ENCODE results near the gene MAP6. TPM values are rescaled to one million over a fixed set of nuclear protein-coding genes. Genes with fewer than 3 reads are reported as not detected.

The MAP6 gene
- total RNA-seq, 2 experiments from 2014 or later, result not detected

DNA sequence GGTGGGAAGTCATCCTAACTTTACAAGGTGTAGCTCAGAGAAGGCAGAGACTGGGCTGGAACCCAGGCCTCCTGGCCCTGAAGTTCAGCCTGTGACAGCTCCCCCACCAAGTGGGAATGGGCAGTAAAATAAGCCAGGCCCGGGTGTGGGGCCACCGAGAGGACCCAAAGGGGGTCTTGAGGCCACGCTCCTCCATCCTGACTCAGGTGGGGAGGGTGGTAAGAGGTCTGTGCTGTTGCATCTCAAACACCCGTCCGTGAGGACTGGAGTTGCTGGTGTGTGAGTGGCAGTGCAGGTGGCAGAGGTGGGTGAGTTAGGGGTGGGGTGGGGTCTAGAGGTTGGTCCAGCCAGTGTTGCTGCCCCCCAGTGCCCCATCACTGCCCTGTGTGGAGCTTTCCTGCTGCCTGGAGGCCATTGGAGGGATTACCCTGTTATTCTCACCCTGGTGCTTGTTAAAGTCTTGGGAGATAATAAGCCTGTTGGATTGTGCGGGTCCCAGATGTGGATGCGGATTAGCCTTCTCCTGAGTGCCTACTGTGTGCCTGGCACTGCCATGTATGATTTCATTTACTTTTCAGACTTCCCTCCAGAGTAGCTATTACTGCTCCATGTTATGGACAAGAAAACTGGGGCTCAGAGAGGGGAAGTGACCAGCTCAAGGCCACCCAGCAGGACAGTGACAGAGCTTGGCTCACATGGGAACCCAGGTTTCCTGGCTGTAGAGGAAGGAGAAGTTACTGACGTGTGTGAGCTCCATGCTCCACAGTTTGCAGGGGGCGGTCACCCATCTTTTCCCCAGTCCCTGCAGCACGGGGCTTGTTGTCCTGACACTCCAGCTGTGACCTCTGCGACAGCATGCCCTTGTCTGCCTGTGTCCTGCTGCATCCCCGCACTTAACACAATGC, 93.9 kb downstream of the MAP6 start:
- H3K27ac Mint-ChIP-seq, result no peak overlapping the region
- H3K9me3 Mint-ChIP-seq (ENCODE audit: insufficient read depth), result no peaks in the 10 kb centered on the region
- no peak overlapping the region for H3K4me3 Mint-ChIP-seq
- no peaks in the 10 kb centered on the region for H3K27me3 Mint-ChIP-seq (ENCODE audit: low read depth)
- POLR2A ChIA-PET, result interaction anchor here (0.9 kb wide), 1 partner anchor 12 kb away, joined by 3 read pairs; no protein-coding TSS in a partner anchor
- H3K4me1 Mint-ChIP-seq (ENCODE audit: low read depth), result peaks cover 14% of the 10 kb centered on the region
- ATAC-seq, result no peak
- CTCF ChIA-PET, result interaction anchor here (0.7 to 1.9 kb wide), 8 partner anchors 9 to 131 kb away, joined by 3 to 18 read pairs (median 4); no protein-coding TSS in a partner anchor
- peaks cover 2% of the 10 kb centered on the region for H3K36me3 Mint-ChIP-seq (ENCODE audit: low read depth)
- no peak for DNase-seq

DNA sequence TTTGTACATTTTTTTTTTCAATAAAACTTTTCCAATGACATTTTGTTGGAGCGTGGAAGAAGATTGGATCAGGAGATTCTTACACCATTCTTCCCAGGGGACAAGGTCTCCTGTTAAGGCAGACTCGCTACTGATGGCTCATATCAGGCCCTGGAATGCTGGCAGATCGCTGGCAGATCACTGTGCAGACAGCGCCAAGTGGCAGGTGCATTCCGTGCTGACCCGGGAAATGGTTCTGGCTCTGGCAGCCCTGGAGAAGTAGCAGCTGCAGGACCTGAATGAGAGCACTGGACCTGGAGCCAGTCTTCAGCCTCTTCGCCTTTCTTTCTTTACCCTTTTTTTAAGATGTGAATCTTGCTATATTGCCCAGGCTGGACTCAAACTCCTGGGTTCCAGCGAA, 96.1 kb downstream of the MAP6 start:
- CTCF ChIA-PET, result no interaction called here
- DNase-seq (no peak), ATAC-seq (no peak)
- Mint-ChIP-seq H3K4me3 (no peak overlapping the region), H3K9me3 (ENCODE audit: insufficient read depth) (no peaks in the 10 kb centered on the region), H3K27ac (no peak overlapping the region), H3K4me1 (ENCODE audit: low read depth) (peaks cover 9% of the 10 kb centered on the region), H3K36me3 (ENCODE audit: low read depth) (peaks cover 11% of the 10 kb centered on the region), H3K27me3 (ENCODE audit: low read depth) (no peaks in the 10 kb centered on the region)
- POLR2A ChIA-PET, result no interaction called here

DNA sequence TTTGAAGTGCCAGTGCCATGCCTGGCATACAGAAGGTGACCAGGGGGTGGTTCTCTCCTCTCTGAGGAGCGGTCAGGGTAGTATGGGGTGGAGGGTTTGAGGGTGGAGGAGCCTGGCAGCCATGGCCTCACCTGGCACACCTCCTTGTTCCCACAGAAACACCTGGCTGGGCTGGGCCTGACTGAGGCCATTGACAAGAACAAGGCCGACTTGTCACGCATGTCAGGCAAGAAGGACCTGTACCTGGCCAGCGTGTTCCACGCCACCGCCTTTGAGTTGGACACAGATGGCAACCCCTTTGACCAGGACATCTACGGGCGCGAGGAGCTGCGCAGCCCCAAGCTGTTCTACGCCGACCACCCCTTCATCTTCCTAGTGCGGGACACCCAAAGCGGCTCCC, 97.2 kb downstream of the MAP6 start:
- peaks cover 11% of the 10 kb centered on the region for H3K4me1 Mint-ChIP-seq (ENCODE audit: low read depth)
- DNase-seq (no peak), ATAC-seq (no peak)
- POLR2A ChIA-PET, result interaction anchor here (0.9 kb wide), 1 partner anchor 44 kb away, joined by 3 read pairs; no protein-coding TSS in a partner anchor
- no peak overlapping the region for H3K27ac Mint-ChIP-seq
- H3K36me3 Mint-ChIP-seq (ENCODE audit: low read depth), result peaks cover 11% of the 10 kb centered on the region
- no peaks in the 10 kb centered on the region for H3K27me3 Mint-ChIP-seq (ENCODE audit: low read depth)
- no peak overlapping the region for H3K4me3 Mint-ChIP-seq
- H3K9me3 Mint-ChIP-seq (ENCODE audit: insufficient read depth), result no peaks in the 10 kb centered on the region
- CTCF ChIA-PET, result no interaction called here

DNA sequence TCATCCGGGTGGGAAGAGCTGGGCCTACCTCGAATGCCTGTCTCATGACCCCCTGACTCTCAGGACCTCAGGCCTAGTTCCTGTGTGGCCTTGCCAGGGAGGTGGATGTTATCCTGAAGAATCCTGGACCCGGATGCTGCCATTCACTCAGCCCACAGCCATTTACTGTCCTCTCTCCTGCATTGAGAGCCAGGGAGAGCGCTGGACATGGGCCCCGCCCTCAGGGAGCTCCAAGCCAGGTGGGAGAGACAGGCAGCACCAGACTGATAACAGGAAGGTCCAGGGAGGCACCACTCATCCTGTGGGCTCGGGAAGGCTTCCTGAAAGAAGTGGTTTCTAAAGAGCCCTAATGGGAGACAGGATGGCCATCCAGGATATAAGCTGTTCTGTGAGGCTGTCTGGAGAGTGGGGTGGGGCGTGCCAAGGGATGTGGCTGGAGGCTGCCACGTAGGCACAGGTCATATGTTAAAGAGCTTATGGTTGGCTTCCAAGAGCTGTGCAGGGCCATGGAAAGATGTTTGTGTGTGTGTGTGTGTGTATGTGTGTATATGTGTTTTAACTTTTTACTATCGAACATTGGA, 98.2 kb downstream of the MAP6 start:
- Mint-ChIP-seq H3K27ac (no peak overlapping the region), H3K27me3 (ENCODE audit: low read depth) (no peaks in the 10 kb centered on the region), H3K4me3 (no peak overlapping the region), H3K9me3 (ENCODE audit: insufficient read depth) (no peaks in the 10 kb centered on the region), H3K4me1 (ENCODE audit: low read depth) (peaks cover 13% of the 10 kb centered on the region), H3K36me3 (ENCODE audit: low read depth) (peaks cover 11% of the 10 kb centered on the region)
- CTCF ChIA-PET, result interaction anchor here (1.1 kb wide), 1 partner anchor 135 kb away, joined by 3 read pairs; no protein-coding TSS in a partner anchor
- POLR2A ChIA-PET, result interaction anchor here (0.9 to 1.1 kb wide), 2 partner anchors 9 to 43 kb away, joined by 3 read pairs; partner anchors contain the start of gene SERPINH1
- DNase-seq, result no peak
- ATAC-seq, result no peak

DNA sequence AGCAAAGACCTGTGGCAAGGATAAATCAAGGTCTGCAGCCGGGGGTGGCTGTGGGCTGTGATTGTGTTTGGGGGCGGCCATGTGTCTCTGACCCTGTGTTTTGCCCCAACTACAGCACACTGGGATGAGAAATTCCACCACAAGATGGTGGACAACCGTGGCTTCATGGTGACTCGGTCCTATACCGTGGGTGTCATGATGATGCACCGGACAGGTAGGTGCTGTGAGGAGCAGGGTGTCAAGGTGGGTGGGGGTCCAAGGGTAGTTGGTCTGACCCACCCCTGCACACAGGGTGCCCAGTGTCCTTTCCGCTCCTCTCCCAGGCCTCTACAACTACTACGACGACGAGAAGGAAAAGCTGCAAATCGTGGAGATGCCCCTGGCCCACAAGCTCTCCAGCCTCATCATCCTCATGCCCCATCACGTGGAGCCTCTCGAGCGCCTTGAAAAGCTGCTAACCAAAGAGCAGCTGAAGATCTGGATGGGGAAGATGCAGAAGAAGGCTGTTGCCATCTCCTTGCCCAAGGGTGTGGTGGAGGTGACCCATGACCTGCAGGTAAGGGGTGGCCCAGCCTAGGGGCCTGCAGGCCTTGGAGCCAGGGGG, 100.1 kb downstream of the MAP6 start:
- POLR2A ChIA-PET, result no interaction called here
- Mint-ChIP-seq H3K27ac (no peak overlapping the region), H3K4me1 (ENCODE audit: low read depth) (peaks cover 30% of the 10 kb centered on the region), H3K4me3 (no peak overlapping the region), H3K36me3 (ENCODE audit: low read depth) (peaks cover 11% of the 10 kb centered on the region), H3K27me3 (ENCODE audit: low read depth) (no peaks in the 10 kb centered on the region), H3K9me3 (ENCODE audit: insufficient read depth) (no peaks in the 10 kb centered on the region)
- DNase-seq (no peak), ATAC-seq (no peak)
- CTCF ChIA-PET, result interaction anchor here (1.0 kb wide), 1 partner anchor 9 kb away, joined by 3 read pairs; no protein-coding TSS in a partner anchor

DNA sequence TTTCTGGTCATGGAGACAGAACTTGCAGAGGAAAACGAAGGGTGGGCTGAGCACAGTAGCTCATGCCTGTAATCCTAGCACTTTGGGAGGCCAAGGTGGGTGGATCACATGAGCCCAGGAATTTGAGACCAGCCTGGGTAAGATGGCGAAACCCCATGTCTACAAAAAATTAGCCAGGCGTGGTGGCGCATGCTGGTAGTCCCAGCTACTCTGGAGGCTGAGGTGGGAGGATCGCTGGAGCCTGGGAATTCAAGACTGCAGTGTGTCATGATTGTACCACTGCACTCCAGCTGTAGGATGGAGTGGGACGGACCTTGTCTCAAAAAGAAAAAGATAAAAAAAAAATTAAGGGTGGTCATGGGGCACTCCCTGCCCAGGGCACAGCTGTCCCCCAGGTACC, 100.9 kb downstream of the MAP6 start:
- ChIA-PET CTCF (interaction anchor here (3.1 kb wide), 1 partner anchor 8 kb away, joined by 18 read pairs; no protein-coding TSS in a partner anchor), POLR2A (no interaction called here)
- no peaks in the 10 kb centered on the region for H3K9me3 Mint-ChIP-seq (ENCODE audit: insufficient read depth)
- no peak overlapping the region for H3K4me3 Mint-ChIP-seq
- DNase-seq, result no peak
- H3K27me3 Mint-ChIP-seq (ENCODE audit: low read depth), result no peaks in the 10 kb centered on the region
- no peak for ATAC-seq
- H3K4me1 Mint-ChIP-seq (ENCODE audit: low read depth), result peaks cover 38% of the 10 kb centered on the region
- H3K36me3 Mint-ChIP-seq (ENCODE audit: low read depth), result peaks cover 11% of the 10 kb centered on the region
- no peak overlapping the region for H3K27ac Mint-ChIP-seq

DNA sequence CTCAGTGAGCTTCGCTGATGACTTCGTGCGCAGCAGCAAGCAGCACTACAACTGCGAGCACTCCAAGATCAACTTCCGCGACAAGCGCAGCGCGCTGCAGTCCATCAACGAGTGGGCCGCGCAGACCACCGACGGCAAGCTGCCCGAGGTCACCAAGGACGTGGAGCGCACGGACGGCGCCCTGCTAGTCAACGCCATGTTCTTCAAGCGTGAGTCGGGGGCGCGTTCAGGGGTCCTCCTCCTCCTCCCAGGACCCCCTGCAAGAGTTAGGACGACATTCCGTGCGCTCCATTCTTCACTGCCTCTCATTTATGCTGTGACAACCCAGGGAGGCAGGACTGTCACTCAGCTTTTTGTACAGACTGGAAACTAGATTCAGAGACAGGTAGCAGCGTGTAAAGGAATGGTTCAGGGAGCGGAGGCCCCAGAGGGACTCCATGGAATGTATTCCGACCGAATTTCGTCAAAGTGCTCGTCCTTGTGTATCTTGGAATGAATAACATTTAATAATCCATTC, 102.0 kb downstream of the MAP6 start:
- ATAC-seq (no peak), DNase-seq (no peak)
- POLR2A ChIA-PET, result no interaction called here
- Mint-ChIP-seq H3K27ac (no peak overlapping the region), H3K36me3 (ENCODE audit: low read depth) (peaks cover 11% of the 10 kb centered on the region), H3K27me3 (ENCODE audit: low read depth) (no peaks in the 10 kb centered on the region), H3K9me3 (ENCODE audit: insufficient read depth) (no peaks in the 10 kb centered on the region), H3K4me3 (no peak overlapping the region), H3K4me1 (ENCODE audit: low read depth) (peaks cover 48% of the 10 kb centered on the region)
- CTCF ChIA-PET, result interaction anchor here (1.3 to 3.1 kb wide), 7 partner anchors 9 to 158 kb away, joined by 3 to 18 read pairs (median 5); no protein-coding TSS in a partner anchor

DNA sequence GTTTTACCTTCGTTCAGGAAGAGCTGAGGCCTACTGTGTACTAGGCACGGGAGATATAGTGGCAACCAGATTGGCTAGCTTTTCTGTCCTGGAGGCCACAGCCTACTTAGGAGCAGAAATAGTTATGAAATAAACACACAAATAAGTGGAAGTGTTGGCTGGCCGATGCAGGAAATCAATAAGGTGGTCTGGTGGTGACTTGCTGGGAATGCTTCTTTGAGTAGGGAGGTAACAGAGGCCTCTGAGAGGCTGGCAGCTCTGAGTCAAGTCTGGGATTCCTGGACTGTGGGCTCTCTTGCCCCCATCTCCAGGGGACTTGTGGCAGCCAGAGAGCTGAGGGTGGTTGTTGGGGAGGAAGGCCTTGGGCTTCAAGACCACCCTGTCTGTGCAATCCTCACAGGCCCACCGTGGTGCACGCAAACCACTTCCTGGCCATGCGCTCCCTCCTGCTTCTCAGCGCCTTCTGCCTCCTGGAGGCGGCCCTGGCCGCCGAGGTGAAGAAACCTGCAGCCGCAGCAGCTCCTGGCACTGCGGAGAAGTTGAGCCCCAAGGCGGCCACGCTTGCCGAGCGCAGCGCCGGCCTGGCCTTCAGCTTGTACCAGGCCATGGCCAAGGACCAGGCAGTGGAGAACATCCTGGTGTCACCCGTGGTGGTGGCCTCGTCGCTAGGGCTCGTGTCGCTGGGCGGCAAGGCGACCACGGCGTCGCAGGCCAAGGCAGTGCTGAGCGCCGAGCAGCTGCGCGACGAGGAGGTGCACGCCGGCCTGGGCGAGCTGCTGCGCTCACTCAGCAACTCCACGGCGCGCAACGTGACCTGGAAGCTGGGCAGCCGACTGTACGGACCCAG, 102.7 kb downstream of the MAP6 start:
- Mint-ChIP-seq H3K27ac (peak overlapping the region; percentile 80), H3K4me3 (no peak overlapping the region), H3K36me3 (ENCODE audit: low read depth) (peaks cover 11% of the 10 kb centered on the region), H3K27me3 (ENCODE audit: low read depth) (no peaks in the 10 kb centered on the region), H3K4me1 (ENCODE audit: low read depth) (peaks cover 55% of the 10 kb centered on the region), H3K9me3 (ENCODE audit: insufficient read depth) (no peaks in the 10 kb centered on the region)
- no peak for ATAC-seq
- DNase-seq, result peak; percentile 66
- ChIA-PET POLR2A (no interaction called here), CTCF (interaction anchor here (0.8 to 3.1 kb wide), 11 partner anchors 8 to 158 kb away, joined by 3 to 18 read pairs (median 4); no protein-coding TSS in a partner anchor)

DNA sequence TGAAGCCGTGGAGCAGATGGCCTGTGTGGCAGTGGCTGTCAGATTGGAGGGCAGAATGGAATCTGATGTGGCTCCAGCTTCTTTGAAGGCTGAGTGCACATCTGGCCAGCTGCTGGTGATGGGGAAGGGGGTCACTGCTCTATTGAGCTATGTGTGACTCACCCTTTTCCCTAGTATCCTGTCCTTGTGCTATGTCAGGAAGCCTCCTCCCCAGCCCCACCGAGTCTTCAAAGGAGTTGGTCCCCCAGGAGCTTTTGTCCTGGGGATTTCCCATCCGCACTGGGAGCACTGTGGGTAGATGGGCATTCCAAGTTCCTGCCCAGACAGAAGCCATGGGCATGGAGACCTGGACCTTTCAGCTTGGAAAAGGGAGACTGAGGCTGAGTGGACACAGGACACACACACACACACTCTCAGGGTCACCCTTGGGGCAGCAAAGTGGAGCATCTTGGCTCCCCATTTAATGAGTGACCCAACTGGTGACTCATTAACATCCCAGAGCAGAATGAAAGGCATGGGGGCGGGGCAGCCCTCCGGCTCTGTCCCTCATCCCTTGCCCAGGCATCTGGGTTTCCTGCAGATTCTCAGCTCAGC, 103.5 kb downstream of the MAP6 start:
- DNase-seq, result no peak
- ATAC-seq, result no peak
- Mint-ChIP-seq H3K27ac (peak overlapping the region; percentile 80), H3K4me3 (no peak overlapping the region), H3K4me1 (ENCODE audit: low read depth) (peaks cover 62% of the 10 kb centered on the region), H3K9me3 (ENCODE audit: insufficient read depth) (no peaks in the 10 kb centered on the region), H3K36me3 (ENCODE audit: low read depth) (peaks cover 9% of the 10 kb centered on the region), H3K27me3 (ENCODE audit: low read depth) (no peaks in the 10 kb centered on the region)
- ChIA-PET POLR2A (no interaction called here), CTCF (interaction anchor here (0.8 to 3.1 kb wide), 11 partner anchors 9 to 157 kb away, joined by 3 to 18 read pairs (median 4); no protein-coding TSS in a partner anchor)

DNA sequence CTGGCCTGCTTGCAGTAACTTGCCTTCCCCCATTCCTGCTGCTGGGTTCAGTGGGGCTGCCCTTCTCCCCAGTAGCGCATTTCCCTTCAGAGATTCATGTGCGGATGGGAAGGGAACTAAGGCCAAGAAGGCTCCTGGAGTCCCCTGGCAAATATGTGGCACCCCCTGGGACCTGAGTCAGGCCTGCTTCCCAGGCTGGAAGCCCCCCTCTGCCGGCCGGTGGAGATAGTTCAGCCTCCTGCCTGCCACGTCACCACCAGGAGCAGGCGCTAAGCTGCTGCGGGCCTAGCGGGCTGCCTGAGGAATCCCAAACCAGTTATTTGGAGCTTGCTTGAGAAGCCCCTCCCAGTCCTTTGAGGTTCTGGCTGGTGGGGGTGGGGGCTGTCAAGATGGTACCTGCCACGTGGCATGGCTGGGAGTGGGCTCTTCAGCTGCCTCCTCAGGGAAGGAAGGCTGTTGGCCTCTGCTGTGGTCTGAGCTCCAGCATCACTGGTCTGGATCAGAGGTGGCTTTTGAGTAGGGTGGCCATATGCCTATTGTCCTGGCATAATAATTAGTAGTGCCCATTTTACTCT, 104.8 kb downstream of the MAP6 start:
- Mint-ChIP-seq H3K27me3 (ENCODE audit: low read depth) (peaks cover 2% of the 10 kb centered on the region), H3K36me3 (ENCODE audit: low read depth) (peaks cover 8% of the 10 kb centered on the region), H3K9me3 (ENCODE audit: insufficient read depth) (no peaks in the 10 kb centered on the region), H3K4me1 (ENCODE audit: low read depth) (peaks cover 64% of the 10 kb centered on the region), H3K4me3 (peak overlapping the region; percentile 96), H3K27ac (peak overlapping the region; percentile 30)
- DNase-seq (no peak), ATAC-seq (no peak)
- CTCF ChIA-PET, result interaction anchor here (0.8 to 1.3 kb wide), 2 partner anchors 11 to 17 kb away, joined by 3 to 4 read pairs; no protein-coding TSS in a partner anchor
- POLR2A ChIA-PET, result no interaction called here
